GM21528 (cell line): ENCODE data around the gene P2RY12.

Experiments used
- ATAC-seq: cut with Tn5 transposase; IDR thresholded peaks from one replicate; pipeline ENCODE4 v1.9.1; 2021; ENCODE audit warnings: mild to moderate bottlenecking, moderate library complexity; ENCODE audit not compliant: unreplicated experiment, low FRiP score

P2RY12 gene

GRCh38 chr3:151384741-151385174 is at the start of gene P2RY12:
P2RY12 (minus strand) TSS chr3:151384753; CDS start chr3:151338845, 45,908 bp downstream.
- peak; percentile 51 for ATAC-seq

- ATAC-seq: no peak
These were observed 48.2 kb upstream of the P2RY12 start for GRCh38 chr3:151432616-151433372.

GRCh38 chr3:151431940-151432339 is 47.4 kb upstream of the P2RY12 start:
- ATAC-seq: no peak

GRCh38 chr3:151430821-151431484 is 46.4 kb upstream of the P2RY12 start:
- ATAC-seq: no peak

GRCh38 chr3:151428386-151428785 is 43.8 kb upstream of the P2RY12 start:
- ATAC-seq: no peak

- ATAC-seq: peak; percentile 76
These were observed 41.7 kb upstream of the P2RY12 start for GRCh38 chr3:151426341-151426657.

- ATAC-seq: peak; percentile 23
These were observed 41.2 kb upstream of the P2RY12 start for GRCh38 chr3:151425627-151426340.

GRCh38 chr3:151423091-151423490 is 38.5 kb upstream of the P2RY12 start:
- no peak for ATAC-seq

GRCh38 chr3:151421938-151422337 is 37.4 kb upstream of the P2RY12 start:
- no peak for ATAC-seq

GRCh38 chr3:151419806-151420205 is 35.3 kb upstream of the P2RY12 start:
- no peak for ATAC-seq

- ATAC-seq: no peak
These were observed 30.7 kb upstream of the P2RY12 start for GRCh38 chr3:151415289-151415688.

GRCh38 chr3:151412989-151413388 is 28.4 kb upstream of the P2RY12 start:
- ATAC-seq: no peak

- ATAC-seq: no peak
These were observed 26.5 kb upstream of the P2RY12 start for GRCh38 chr3:151410891-151411559.

- no peak for ATAC-seq
These were observed 23.4 kb upstream of the P2RY12 start for GRCh38 chr3:151407928-151408327.

GRCh38 chr3:151404316-151404715 is 19.8 kb upstream of the P2RY12 start:
- ATAC-seq: no peak

- ATAC-seq: no peak
These were observed 18.7 kb upstream of the P2RY12 start for GRCh38 chr3:151403246-151403645.

GRCh38 chr3:151402349-151402748 is 17.8 kb upstream of the P2RY12 start:
- no peak for ATAC-seq

- no peak for ATAC-seq
These were observed 15.8 kb upstream of the P2RY12 start for GRCh38 chr3:151400341-151400740.

- no peak for ATAC-seq
These were observed 14.3 kb upstream of the P2RY12 start for GRCh38 chr3:151398895-151399294.

GRCh38 chr3:151395806-151396205 is 11.3 kb upstream of the P2RY12 start:
- ATAC-seq: no peak

- no peak for ATAC-seq
These were observed 10.1 kb upstream of the P2RY12 start for GRCh38 chr3:151394611-151395010.
